Liver (tissue), 9 donors: Measurements from ENCODE around the gene TTC39C. TPM values are rescaled to one million over a fixed set of nuclear protein-coding genes. Genes with fewer than 3 reads are reported as not detected.

Source experiments
- DNase-seq: peaks from one replicate; pipeline ENCODE4 v3.0.0-alpha.2; 2017; ENCODE audit warnings: low spot score
- H3K27ac ChIP-seq, 2 donors: one replicate each; pipeline ENCODE4 v1.7.0; 2013; ENCODE audit warnings: inconsistent platforms in 2 of 2, low read length in 2 of 2, control low read depth in 1 of 2, low read depth in 1 of 2, mild to moderate bottlenecking in 1 of 2
- H3K27me3 ChIP-seq, 4 donors: one replicate each; pipeline versions ENCODE4 v1.6.1 to v1.7.0; 2013; ENCODE audit warnings: low read length in 3 of 4, inconsistent platforms in 1 of 4, mild to moderate bottlenecking in 1 of 4, moderate library complexity in 1 of 4; ENCODE audit not compliant: control insufficient read depth in 4 of 4, insufficient read depth in 4 of 4
- H3K36me3 ChIP-seq, 4 donors: one replicate each; pipeline versions ENCODE4 v1.6.1 to v1.7.0; 2013; ENCODE audit warnings: low read length in 3 of 4, mild to moderate bottlenecking in 3 of 4, low read depth in 1 of 4, moderate library complexity in 1 of 4; ENCODE audit not compliant: control insufficient read depth in 4 of 4, insufficient read depth in 3 of 4
- H3K4me1 ChIP-seq, 4 donors: one replicate each; pipeline versions ENCODE4 v1.6.1 to v1.7.0; 2013; ENCODE audit warnings: low read length in 3 of 4, mild to moderate bottlenecking in 3 of 4, moderate library complexity in 1 of 4; ENCODE audit not compliant: control insufficient read depth in 4 of 4, insufficient read depth in 4 of 4
- H3K4me3 ChIP-seq, 3 donors: one replicate each; pipeline versions ENCODE4 v1.6.1 to v1.7.0; 2013; ENCODE audit warnings: low read length in 3 of 3, control low read depth in 1 of 3, low read depth in 1 of 3, mild to moderate bottlenecking in 1 of 3
- H3K9ac ChIP-seq, 2 donors: one replicate each; pipeline ENCODE4 v1.7.0; 2013; ENCODE audit warnings: low read length in 2 of 2, mild to moderate bottlenecking in 2 of 2, moderate library complexity in 2 of 2, control low read depth in 1 of 2, low read depth in 1 of 2
- H3K9me3 ChIP-seq, 4 donors: one replicate each; pipeline versions ENCODE4 v1.6.1 to v1.7.0; 2013; ENCODE audit warnings: low read length in 3 of 4; ENCODE audit not compliant: control insufficient read depth in 4 of 4
- CTCF ChIP-seq: fragments of 150-350 bp; IDR thresholded peaks from 2 replicates; pipeline ENCODE4 v1.5.1; 2017; ENCODE audit warnings: improper control_type of control experiment, low read depth, low read length; ENCODE audit not compliant: missing input control
- EGR1 ChIP-seq, 2 donors: IDR thresholded peaks; 2 replicates each; pipeline ENCODE4 v1.6.1; 2016 to 2018; ENCODE audit warnings: antibody characterized with exemption in 2 of 2, low read depth in 2 of 2
- FOXA1 ChIP-seq: IDR thresholded peaks from 2 replicates; pipeline ENCODE4 v1.6.1; 2016; ENCODE audit warnings: antibody characterized with exemption
- FOXA2 ChIP-seq: IDR thresholded peaks from 2 replicates; pipeline ENCODE4 v1.6.1; 2016; ENCODE audit warnings: antibody characterized with exemption
- GABPA ChIP-seq, 2 donors: IDR thresholded peaks in 1 of 2; conservative IDR thresholded peaks in 1 of 2; 2 replicates each; pipeline ENCODE4 v1.6.1; 2016; ENCODE audit warnings: antibody characterized with exemption in 2 of 2, mild to moderate bottlenecking in 1 of 2, moderate library complexity in 1 of 2
- HNF4A ChIP-seq, 2 donors: conservative IDR thresholded peaks; 2 replicates each; pipeline ENCODE4 v1.6.1; 2016; ENCODE audit warnings: antibody characterized with exemption in 2 of 2, mild to moderate bottlenecking in 2 of 2
- HNF4G ChIP-seq: IDR thresholded peaks from 2 replicates; pipeline ENCODE4 v1.6.1; 2016; ENCODE audit warnings: antibody characterized with exemption
- JUND ChIP-seq, 2 donors: IDR thresholded peaks; 2 replicates each; pipeline ENCODE4 v1.6.1; 2016; ENCODE audit warnings: antibody characterized with exemption in 2 of 2
- RAD21 ChIP-seq, 2 donors: IDR thresholded peaks; 2 replicates each; pipeline ENCODE4 v1.6.1; 2016; ENCODE audit warnings: antibody characterized with exemption in 2 of 2, mild to moderate bottlenecking in 2 of 2
- REST ChIP-seq: IDR thresholded peaks from 2 replicates; pipeline ENCODE4 v1.6.1; 2016; ENCODE audit warnings: antibody characterized with exemption, mild to moderate bottlenecking
- RXRA ChIP-seq, 2 donors: IDR thresholded peaks; 2 replicates each; pipeline ENCODE4 v1.6.1; 2017 to 2018; ENCODE audit warnings: antibody characterized with exemption in 2 of 2, mild to moderate bottlenecking in 1 of 2
- SP1 ChIP-seq: IDR thresholded peaks from 2 replicates; pipeline ENCODE4 v1.6.1; 2018; ENCODE audit warnings: antibody characterized with exemption, mild to moderate bottlenecking
- TAF1 ChIP-seq: conservative IDR thresholded peaks from 2 replicates; pipeline ENCODE4 v1.6.1; 2016; ENCODE audit warnings: antibody characterized with exemption, mild to moderate bottlenecking
- YY1 ChIP-seq: IDR thresholded peaks from 2 replicates; pipeline ENCODE4 v1.6.1; 2016; ENCODE audit warnings: antibody characterized with exemption, mild to moderate bottlenecking
- ZBTB33 ChIP-seq: IDR thresholded peaks from 2 replicates; pipeline ENCODE4 v1.6.1; 2016; ENCODE audit warnings: antibody characterized with exemption
- WGBS: extraction: QIAGEN DNeasy Blood & Tissue Kit; methylation state at CpG from one replicate; pipeline ENCODE4 v1.1.7; 2013; 5-methylcytosine and 5-hydroxymethylcytosine counted together
- polyA plus RNA-seq, 2 donors: library from polyadenylated mRNA; stranded (reverse) in 1 of 2; unstranded in 1 of 2; fragments of 200-250 nt in 1 of 2; fragments of >200 nt in 1 of 2; fragmentation: Nextera tagmentation in 1 of 2; extraction: Ambion mirVana in 1 of 2; gene quantifications; one replicate each; pipeline versions ENCODE4 v1.2.1 to v1.2.3, GENCODE V29; 2013 to 2015
- total RNA-seq, 2 donors: library from RNA; depleted of rRNA; stranded (reverse); fragments of >200 nt; gene quantifications; one replicate each; pipeline ENCODE4 v1.2.3, GENCODE V29; 2014
- donor health status: healthy.
- donor health status: healthy.
- donor health status: healthy.
- donor health status: healthy.
- donor health status: healthy.

Gene TTC39C
- total and polyA plus RNA-seq, 4 donors, result 22.8 to 55.1 (median 38.6) TPM

GRCh38 chr18:24031318-24031717 lies 16.8 kb downstream of the TTC39C start (continued):
- TF ChIP-seq SP1, result no peak

- H3K4me1 ChIP-seq, result no peaks in the 10 kb centered on the region
- no peak overlapping the region for H3K4me3 ChIP-seq
- WGBS, result 95% methylated on average over 6 of the region's 6 CpGs
- H3K27me3 ChIP-seq, result no peaks in the 10 kb centered on the region
- H3K9ac ChIP-seq, result no peak overlapping the region
- H3K9me3 ChIP-seq, result no peaks in the 10 kb centered on the region
- no peak for DNase-seq
- H3K36me3 ChIP-seq, result no peaks in the 10 kb centered on the region
- H3K27ac ChIP-seq, result no peak overlapping the region
- TF ChIP-seq JUND (IDR thresholded peaks at IDR 0.05), result no peak
- TF ChIP-seq RXRA (IDR thresholded peaks at IDR 0.05), result no peak
- TF ChIP-seq HNF4G, result no peak
- TF ChIP-seq ZBTB33, result no peak
- TF ChIP-seq TAF1, result no peak
- no peak for TF ChIP-seq FOXA2
- no peak for TF ChIP-seq EGR1 (IDR thresholded peaks at IDR 0.05; ENCODE audit: low read depth in 2 of 2)
Measured at GRCh38 chr18:24031916-24032315, 17.4 kb downstream of the TTC39C start.

- Histone ChIP-seq H3K4me1 (no peaks in the 10 kb centered on the region), H3K27ac (no peak overlapping the region), H3K9ac (no peak overlapping the region), H3K4me3 (no peak overlapping the region), H3K27me3 (no peaks in the 10 kb centered on the region), H3K36me3 (no peaks in the 10 kb centered on the region), H3K9me3 (no peaks in the 10 kb centered on the region)
- no peak for DNase-seq
- WGBS, result 79% methylated on average over 5 of the region's 5 CpGs
- peak; percentile 27 to 31 for TF ChIP-seq HNF4A (conservative IDR thresholded peaks at IDR 0.05)
- TF ChIP-seq RAD21 (IDR thresholded peaks at IDR 0.05), result no peak
Measured at GRCh38 chr18:24033641-24034412, 19.3 kb downstream of the TTC39C start.

- no peaks in the 10 kb centered on the region for H3K36me3 ChIP-seq
- no peak overlapping the region for H3K9ac ChIP-seq
- H3K9me3 ChIP-seq, result no peaks in the 10 kb centered on the region
- H3K4me1 ChIP-seq, result peaks cover 0 to 2% (median 0%) of the 10 kb centered on the region in 4 donors
- no peak for DNase-seq
- no peaks in the 10 kb centered on the region for H3K27me3 ChIP-seq
- H3K4me3 ChIP-seq, result no peak overlapping the region
- H3K27ac ChIP-seq, result no peak overlapping the region
- 94% methylated on average over 4 of the region's 4 CpGs for WGBS
- no peak for TF ChIP-seq FOXA1
- TF ChIP-seq REST, result no peak
- no peak for TF ChIP-seq RXRA (IDR thresholded peaks at IDR 0.05)
- TF ChIP-seq YY1, result no peak
- no peak for TF ChIP-seq CTCF
- TF ChIP-seq JUND (IDR thresholded peaks at IDR 0.05), result no peak
- TF ChIP-seq RAD21 (IDR thresholded peaks at IDR 0.05), result no peak
- no peak for TF ChIP-seq GABPA (IDR thresholded peaks at IDR 0.05 in 1 of 2, conservative IDR thresholded peaks at IDR 0.05 in 1 of 2)
- TF ChIP-seq TAF1, result no peak
- no peak for TF ChIP-seq ZBTB33
- TF ChIP-seq FOXA2, result no peak
- no peak for TF ChIP-seq EGR1 (IDR thresholded peaks at IDR 0.05; ENCODE audit: low read depth in 2 of 2)
Measured at GRCh38 chr18:24035316-24035715, 20.8 kb downstream of the TTC39C start.
